Kidney tubule cell (primary cell): ENCODE data around the gene CACTIN.
"Not testable (repeated sequence)": the region's sequence is repeated elsewhere in the genome, so short reads cannot be mapped to it uniquely, and the experiment has no call there.

ENCODE experiments used
- DNase-seq: peaks from one replicate; pipeline ENCODE4 v3.0.0-alpha.2; 2018; ENCODE audit warnings: low spot score

Gene CACTIN

DNA sequence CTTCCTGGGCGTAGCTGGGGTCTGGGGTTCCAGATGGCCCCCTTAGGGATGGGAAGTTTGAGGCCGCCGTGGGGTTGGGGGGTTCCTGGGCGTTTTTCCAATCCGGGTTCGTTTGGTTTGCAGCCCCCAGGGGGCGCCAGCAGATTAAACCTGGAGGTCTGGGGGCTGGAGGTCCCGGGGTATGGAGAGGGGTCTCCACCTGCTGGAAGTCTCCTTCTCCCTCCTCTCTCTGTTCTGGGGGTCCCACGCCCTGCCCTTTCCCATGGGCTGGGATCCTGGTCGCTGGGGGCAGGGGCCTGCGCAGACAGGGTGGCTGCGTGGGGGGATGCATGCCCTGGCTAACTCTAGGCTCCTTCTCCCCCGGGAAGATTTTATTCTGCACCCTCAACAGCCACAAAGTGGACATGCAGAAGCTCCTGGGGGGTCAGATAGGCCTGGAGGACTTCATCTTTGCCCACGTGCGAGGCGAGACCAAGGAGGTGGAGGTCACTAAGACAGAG, 40.4 kb downstream of the CACTIN start:
- no peak for DNase-seq

DNA sequence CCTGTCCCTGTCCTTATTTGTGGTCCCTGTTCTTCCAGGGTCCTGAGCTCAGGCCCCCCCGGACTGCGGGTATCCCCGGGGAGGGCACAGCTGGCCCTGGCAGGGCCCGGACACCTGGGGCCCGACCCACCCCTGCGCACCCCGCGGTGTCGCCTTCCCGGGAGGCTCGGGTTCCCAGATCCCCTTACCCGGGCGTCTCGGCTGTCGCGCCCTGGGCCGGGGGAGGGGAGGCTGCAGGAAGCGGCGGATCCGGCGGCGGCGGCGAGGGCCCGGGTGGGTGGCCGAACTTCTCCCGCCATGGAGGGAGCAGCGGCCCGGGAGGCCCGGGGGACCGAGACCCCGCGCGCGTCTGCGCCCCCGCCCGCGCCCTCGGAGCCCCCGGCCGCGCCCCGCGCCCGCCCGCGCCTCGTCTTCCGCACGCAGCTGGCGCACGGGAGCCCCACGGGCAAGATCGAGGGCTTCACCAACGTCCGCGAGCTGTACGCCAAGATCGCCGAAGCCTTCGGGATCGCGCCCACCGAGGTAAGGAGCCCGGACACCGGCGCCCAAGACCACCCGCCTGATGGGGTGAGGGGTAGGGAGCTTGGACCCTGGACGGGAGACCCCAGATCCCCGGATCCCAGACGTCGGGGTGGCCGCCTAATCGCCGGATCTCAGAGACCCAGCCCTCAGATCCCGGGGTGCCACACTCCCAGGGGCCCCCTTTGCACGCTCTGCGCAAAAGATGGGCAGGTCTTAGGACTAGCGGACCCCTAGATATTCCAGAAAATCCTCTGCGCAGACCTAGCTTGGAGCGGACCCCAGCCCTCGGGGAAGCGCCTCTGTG, 41.1 kb downstream of the CACTIN start, which contains the start of gene GIPC3:
Gene GIPC3, plus strand, starts transcription at position 178 of the 826 bp plus-strand sequence. Its CDS starts 120 bp downstream, at position 298.
- no peak for DNase-seq

- not testable (repeated sequence) for DNase-seq
Measured at GRCh38 chr19:3584036-3584802, 42.4 kb downstream of the CACTIN start.

DNA sequence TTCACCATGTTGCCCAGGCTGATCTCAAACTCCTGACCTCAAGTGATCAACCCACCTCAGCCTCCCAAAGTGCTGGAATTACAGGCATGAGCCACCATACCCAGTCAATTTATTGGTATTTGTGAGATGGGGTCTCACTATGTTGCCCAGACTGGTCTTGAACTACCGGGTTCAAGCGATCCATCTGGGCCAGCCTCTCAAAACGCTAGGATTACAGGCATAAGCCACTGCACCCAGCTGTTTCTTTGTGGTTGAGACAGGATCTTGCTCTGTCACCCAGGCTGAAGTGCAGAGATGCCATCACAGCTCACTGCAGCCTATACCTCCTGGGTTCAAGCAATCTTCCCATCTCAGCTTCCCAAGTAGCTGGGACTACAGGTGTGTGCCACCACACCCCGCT, 44.8 kb downstream of the CACTIN start:
- not testable (repeated sequence) for DNase-seq

- DNase-seq: peak; percentile 73
Measured at GRCh38 chr19:3580156-3580934, 46.2 kb downstream of the CACTIN start.

- no peak for DNase-seq
Measured at GRCh38 chr19:3578390-3578789, 48.2 kb downstream of the CACTIN start.

- no peak for DNase-seq
Measured at GRCh38 chr19:3577723-3578344, 48.8 kb downstream of the CACTIN start.

DNA sequence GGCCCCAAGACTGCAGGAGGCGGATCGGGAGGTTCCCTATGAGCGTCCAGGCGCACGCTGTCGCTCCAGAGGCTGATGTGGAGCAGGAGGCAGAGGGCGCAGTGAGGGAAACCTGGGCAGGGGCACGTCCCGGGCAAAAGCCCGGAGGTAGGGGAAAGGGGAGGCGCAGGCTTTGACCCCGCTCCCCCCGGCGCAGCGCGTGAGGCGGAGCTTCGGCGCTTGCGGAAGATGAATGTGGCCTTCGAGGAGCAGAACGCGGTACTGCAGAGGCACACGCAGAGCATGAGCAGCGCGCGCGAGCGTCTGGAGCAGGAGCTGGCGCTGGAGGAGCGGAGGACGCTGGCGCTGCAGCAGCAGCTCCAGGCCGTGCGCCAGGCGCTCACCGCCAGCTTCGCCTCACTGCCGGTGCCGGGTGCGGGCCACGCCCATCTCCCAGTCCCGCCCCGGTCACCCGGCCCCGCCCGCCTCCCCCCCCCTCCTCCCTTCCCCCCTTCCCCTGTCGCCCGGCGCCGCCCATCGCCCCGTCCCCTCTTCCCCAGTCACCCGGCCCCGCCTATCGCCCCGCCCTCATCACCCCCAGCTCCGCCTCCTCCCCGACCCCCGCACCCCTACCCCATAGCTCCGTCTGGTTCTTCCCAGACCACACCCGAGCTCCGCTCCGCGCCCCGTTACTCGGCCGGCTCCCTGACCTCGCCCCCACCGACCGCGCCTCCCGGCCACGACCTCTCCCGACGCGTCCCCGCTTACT, 49.7 kb downstream of the CACTIN start:
- no peak for DNase-seq

GRCh38 chr19:3575949-3576673, 50.5 kb downstream of the CACTIN start:
- DNase-seq: no peak

DNA sequence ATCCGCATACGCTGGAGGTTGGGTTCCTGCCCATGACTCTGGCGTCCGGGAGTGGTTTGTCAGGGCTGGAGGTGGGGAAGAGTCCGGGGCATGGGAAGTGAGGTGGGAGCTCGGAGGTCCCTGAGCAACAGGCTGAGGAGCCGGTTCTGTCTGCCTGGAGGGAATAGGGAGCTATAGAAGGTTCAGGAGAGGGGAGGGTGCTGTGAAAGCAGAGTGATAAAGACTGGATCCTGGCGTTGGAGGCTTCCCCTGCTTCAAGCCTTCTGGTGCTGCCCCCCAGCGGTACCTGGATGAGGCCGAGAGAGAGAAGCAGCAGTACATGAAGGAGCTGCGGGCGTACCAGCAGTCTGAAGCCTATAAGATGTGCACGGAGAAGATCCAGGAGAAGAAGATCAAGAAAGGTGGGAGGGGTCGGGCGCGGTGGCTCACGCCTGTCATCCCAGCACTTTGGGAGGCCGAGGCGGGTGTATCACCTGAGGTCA, 51.3 kb downstream of the CACTIN start:
- DNase-seq: no peak

DNA sequence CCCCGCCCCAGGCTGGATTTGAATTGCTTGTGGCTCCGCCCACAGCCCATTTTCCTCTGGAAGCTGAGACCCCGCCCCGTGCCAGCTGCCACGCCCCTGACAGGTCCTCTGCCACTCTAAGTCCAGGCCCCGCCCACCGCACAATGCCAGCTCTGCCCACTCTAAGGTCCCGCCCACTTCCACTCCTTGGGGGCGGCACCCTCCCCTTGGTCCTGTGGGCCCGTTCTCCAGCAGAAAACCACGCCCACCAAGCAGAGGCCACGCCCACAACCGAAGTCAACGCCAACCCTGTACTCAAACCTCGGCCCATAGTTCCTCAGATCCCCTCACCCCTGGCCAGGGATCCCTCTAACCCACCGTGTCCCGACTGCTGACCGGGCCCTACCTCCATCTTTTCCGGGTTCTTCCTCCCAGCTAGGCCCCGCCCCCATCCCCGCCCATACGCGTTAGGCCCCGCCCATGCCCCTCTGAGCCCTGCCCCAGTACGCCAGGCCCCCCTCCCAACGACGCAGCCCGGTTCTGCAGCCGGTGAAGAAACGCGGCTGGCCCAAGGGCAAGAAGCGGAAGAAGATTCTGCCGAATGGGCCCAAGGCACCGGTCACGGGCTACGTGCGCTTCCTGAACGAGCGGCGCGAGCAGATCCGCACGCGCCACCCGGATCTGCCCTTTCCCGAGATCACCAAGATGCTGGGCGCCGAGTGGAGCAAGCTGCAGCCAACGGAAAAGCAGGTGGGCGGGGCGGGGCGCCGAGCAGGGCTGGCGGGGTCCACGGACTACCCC, 52.5 kb downstream of the CACTIN start:
- peak; percentile 96 for DNase-seq

DNA sequence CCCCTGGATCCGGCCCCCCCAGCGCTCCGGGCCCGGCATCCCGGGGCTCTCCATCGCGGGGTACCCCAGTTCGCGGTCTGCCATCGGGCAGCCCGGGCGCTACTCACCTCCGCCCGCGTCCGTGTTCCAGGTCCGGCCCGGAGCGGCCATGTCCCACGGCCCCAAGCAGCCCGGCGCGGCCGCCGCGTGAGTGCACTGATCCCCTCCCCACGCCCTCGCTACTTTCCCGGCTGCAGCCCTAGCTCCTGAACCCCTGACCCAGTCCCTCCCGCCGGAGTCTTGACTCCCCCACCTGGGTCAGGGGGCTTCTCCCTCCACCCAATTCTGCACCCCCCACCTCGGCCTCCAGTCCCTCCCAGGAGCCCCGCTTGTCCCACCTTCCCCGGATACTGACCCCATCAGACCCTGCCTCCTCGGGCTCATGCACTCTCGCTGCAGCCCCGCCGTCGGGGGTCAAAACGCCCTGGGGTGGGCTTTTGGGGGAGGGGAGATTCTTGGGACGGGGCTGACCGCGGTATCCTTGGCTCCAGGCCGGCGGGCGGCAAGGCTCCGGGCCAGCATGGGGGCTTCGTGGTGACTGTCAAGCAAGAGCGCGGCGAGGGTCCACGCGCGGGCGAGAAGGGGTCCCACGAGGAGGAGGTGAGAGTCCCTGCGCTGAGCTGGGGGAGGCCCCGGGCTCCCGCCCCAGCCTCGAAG, 53.3 kb downstream of the CACTIN start:
- no peak for DNase-seq

DNA sequence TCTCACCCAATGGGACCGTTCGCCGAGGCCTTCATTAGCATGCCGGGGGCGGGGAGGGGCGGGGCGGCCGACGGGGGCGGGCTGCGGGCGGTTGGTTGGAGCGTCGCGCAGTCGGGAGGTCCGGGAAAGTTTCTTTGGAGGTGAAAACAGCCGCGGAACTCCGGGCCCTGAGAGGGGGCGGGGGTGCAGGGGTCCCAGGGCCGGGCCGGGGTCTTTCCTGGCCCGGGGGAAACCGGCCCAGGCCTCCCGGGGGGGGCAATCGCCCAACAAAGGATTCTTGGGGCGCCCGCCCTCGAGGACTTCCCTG, 53.8 kb downstream of the CACTIN start, which contains the start of gene HMG20B:
Gene HMG20B, plus strand, starts transcription at position 90 of the 307 bp plus-strand sequence. CDS start 366 bp downstream, outside the sequence.
- DNase-seq: no peak

DNA sequence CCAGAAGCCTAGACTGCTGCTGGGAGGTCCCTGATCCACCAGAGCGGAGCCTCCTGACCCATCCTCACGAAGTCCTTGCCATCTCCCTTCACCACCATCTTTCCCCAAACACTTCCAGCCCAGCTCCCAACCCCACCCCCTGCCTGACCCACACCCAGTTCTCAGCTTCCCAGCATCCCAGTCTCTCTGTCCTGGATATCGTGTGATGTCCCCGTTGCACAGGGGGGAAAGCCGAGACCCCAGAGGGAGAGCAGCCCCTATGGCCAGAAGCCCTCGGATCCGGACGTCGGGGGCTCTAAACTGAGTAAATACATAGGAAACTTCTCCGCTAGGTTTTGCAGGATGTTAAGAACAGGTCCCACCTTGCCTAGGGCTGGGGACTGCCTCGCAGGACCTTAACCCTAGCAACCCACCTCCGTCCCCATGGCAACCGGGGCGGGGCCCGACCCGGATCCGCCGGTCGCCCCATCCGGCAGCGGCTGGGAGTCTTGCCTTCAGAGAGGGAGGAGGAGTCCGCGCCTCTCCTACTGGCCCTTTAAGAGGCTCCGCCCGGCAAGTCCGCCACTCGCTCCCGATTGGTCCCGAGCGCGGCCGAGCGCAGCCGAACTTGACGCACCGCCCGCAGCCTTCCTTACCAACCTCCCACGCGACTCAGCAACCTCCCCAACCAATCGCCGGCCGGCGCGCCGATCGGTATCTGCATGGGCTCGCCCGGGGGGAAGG, 54.3 kb downstream of the CACTIN start:
- DNase-seq: peak; percentile 100

- DNase-seq: no peak
Measured at GRCh38 chr19:3570606-3571011, 56.0 kb downstream of the CACTIN start.

GRCh38 chr19:3570042-3570441, 56.5 kb downstream of the CACTIN start:
- DNase-seq: not testable (repeated sequence)

DNA sequence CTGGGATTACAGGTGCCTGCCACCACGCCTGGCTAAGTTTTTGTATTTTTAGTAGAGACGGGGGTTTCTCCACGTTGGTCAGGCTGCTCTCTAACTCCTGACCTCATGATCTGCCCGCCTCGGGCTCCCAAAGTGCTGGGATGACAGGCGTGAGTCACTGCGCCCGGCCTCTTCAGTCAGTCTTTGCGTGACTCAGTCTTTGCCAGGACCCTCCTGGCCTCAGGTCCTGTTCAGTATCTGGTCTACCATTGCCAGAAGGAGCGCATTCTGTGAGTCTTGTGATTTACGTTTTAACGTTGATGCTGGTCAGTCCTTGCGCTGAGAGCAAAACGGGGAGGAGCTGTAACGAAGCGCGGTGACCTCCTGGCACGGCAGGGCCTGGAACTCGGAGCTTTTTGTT, 61.5 kb downstream of the CACTIN start:
- peak; percentile 66 for DNase-seq
